Uterus (tissue), 4 donors: ENCODE data around the gene TUFT1. TPM values are rescaled to one million over a fixed set of nuclear protein-coding genes. Genes with fewer than 3 reads are reported as not detected.
"Not testable (repeated sequence)": the region's sequence is repeated elsewhere in the genome, so short reads cannot be mapped to it uniquely, and the experiment has no call there.

Experiments
- DNase-seq, 2 donors: peaks; one replicate each; pipeline ENCODE4 v3.0.0-alpha.2; 2019 to 2020
- H3K27ac ChIP-seq, 2 donors: fragments of 200-600 bp; sonication (generic); 1 replicate in 1 of 2; 2 replicates in 1 of 2; pipeline ENCODE4 v1.5.1; 2016 to 2018
- H3K27me3 ChIP-seq, 2 donors: fragments of 200-600 bp; sonication (generic); one replicate each; pipeline ENCODE4 v1.5.1; 2018 to 2019; ENCODE audit warnings: control low read depth in 1 of 2
- H3K36me3 ChIP-seq, 2 donors: fragments of 200-600 bp; sonication (generic); one replicate each; pipeline ENCODE4 v1.5.1; 2019; ENCODE audit warnings: control low read depth in 1 of 2
- H3K4me1 ChIP-seq, 2 donors: fragments of 200-600 bp; sonication (generic); one replicate each; pipeline ENCODE4 v1.5.1; 2018 to 2019; ENCODE audit warnings: control low read depth in 1 of 2
- H3K4me3 ChIP-seq, 2 donors: fragments of 200-600 bp; sonication (generic); 1 replicate in 1 of 2; 2 replicates in 1 of 2; pipeline ENCODE4 v1.5.1; 2018 to 2019; ENCODE audit warnings: mild to moderate bottlenecking in 1 of 2
- H3K9me3 ChIP-seq, 2 donors: fragments of 200-600 bp; sonication (generic); one replicate each; pipeline ENCODE4 v1.5.1; 2019; ENCODE audit warnings: control low read depth in 1 of 2
- CTCF ChIP-seq, 4 experiments: fragments of 200-600 bp in 2 of 4; fragments of 450-650 bp in 2 of 4; sonication (generic) in 2 of 4; IDR thresholded peaks; one replicate each; pipeline ENCODE4 v1.5.1; 2016 to 2019; ENCODE audit warnings: antibody characterized with exemption in 4 of 4, mild to moderate bottlenecking in 2 of 4, moderate library complexity in 1 of 4
- POLR2A ChIP-seq, 2 donors: fragments of 450-650 bp; IDR thresholded peaks; one replicate each; pipeline ENCODE4 v1.6.1; 2016; ENCODE audit warnings: antibody characterized with exemption in 2 of 2, mild to moderate bottlenecking in 1 of 2, moderate library complexity in 1 of 2
- intact Hi-C: fragments of 100-400 bp; cut with DNase I; formaldehyde crosslinking; loops from one replicate; pipeline ENCODE4 v1.15.1; 2023; ENCODE audit warnings: low total_unique reads
- total RNA-seq, 4 donors: library from RNA; depleted of rRNA in 3 of 4; stranded (reverse); fragments of >200 nt in 3 of 4; gene quantifications; one replicate each; pipeline versions ENCODE4 v1.1.0 to v1.2.4, GENCODE V29; 2014 to 2023
- donor health status: DM: yes; HTN: yes; CAD: no.

Gene TUFT1
- total RNA-seq, 4 donors from 2014 or later = 0.29 to 7.3 (median 5.0) TPM

DNA sequence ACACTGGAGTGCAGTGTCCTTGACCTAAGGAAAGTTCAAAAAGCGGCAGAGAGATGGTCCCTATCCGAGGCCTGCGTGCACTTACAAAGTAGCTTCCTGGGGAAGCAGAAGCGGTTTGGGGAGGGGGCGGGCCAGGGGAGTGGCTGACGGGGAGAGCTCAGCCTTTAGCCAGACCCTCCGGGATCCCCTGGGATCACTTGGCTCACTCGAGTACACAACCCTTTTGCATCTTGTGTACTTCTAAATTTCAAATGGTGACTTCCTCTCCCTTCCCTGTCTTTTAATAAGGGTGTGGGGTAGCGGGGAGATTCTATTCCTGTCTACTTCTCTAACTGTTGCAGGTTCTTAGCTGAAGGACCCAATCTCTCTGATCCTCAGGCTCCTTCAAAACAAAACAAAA lies 53.6 kb downstream of the TUFT1 start:
- Histone ChIP-seq H3K27ac (no peak overlapping the region), H3K27me3 (no peaks in the 10 kb centered on the region), H3K36me3 (no peaks in the 10 kb centered on the region), H3K4me3 (no peak overlapping the region), H3K9me3 (no peaks in the 10 kb centered on the region), H3K4me1 (no peaks in the 10 kb centered on the region)
- DNase-seq = no peak
- intact Hi-C loops = loop anchor here (10.0 kb wide), 1 partner anchor 141 kb away; no protein-coding TSS in a partner anchor
- TF ChIP-seq CTCF (IDR thresholded peaks at IDR 0.05) (no peak), POLR2A (IDR thresholded peaks at IDR 0.05) (no peak)

GRCh38 chr1:151594143-151594625 lies 54.1 kb downstream of the TUFT1 start:
- H3K4me1 ChIP-seq = no peaks in the 10 kb centered on the region
- intact Hi-C loops = loop anchor here (10.0 kb wide), 1 partner anchor 141 kb away; no protein-coding TSS in a partner anchor
- no peak overlapping the region for H3K4me3 ChIP-seq
- DNase-seq = peak; percentile 67 to 72
- H3K9me3 ChIP-seq = no peaks in the 10 kb centered on the region
- no peaks in the 10 kb centered on the region for H3K36me3 ChIP-seq
- TF ChIP-seq POLR2A (IDR thresholded peaks at IDR 0.05) (no peak), CTCF (IDR thresholded peaks at IDR 0.05) (peak; percentile 74 to 96 (median 78))
- H3K27ac ChIP-seq = no peak overlapping the region
- H3K27me3 ChIP-seq = no peaks in the 10 kb centered on the region

- TF ChIP-seq CTCF (IDR thresholded peaks at IDR 0.05) (no peak), POLR2A (IDR thresholded peaks at IDR 0.05) (no peak)
- Histone ChIP-seq H3K4me3 (no peak overlapping the region), H3K27ac (no peak overlapping the region), H3K36me3 (no peaks in the 10 kb centered on the region), H3K27me3 (no peaks in the 10 kb centered on the region), H3K4me1 (no peaks in the 10 kb centered on the region), H3K9me3 (no peaks in the 10 kb centered on the region)
- intact Hi-C loops = loop anchor here (10.0 kb wide), 1 partner anchor 138 kb away; no protein-coding TSS in a partner anchor
- DNase-seq = no peak
Measured at GRCh38 chr1:151596166-151596953, 56.3 kb downstream of the TUFT1 start.

GRCh38 chr1:151602550-151602949 lies 62.4 kb downstream of the TUFT1 start:
- intact Hi-C loops = not testable (repeated sequence)

DNA sequence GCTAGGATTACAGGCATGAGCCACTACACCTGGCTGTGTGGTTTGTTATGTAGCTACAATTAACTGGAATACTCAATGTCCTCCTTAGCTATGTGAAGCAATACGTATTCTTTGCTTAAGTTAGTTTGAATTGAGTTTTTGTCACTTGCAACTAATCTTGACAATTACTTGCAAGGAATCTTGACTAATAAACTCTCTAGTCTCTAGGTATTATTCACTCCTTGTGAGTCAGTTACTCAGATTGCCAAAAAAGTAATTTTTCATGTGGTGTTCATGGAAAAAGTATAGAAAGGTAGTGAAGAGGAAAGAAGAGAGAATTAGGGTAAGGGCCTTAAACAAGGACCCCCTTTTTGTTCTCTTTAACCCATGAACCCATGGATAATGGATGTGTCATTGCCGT lies 64.2 kb downstream of the TUFT1 start:
- DNase-seq = no peak
- Histone ChIP-seq H3K4me1 (no peaks in the 10 kb centered on the region), H3K27ac (no peak overlapping the region), H3K9me3 (no peaks in the 10 kb centered on the region), H3K36me3 (no peaks in the 10 kb centered on the region), H3K27me3 (no peaks in the 10 kb centered on the region), H3K4me3 (no peak overlapping the region)
- intact Hi-C loops = no loop called here
- TF ChIP-seq POLR2A (IDR thresholded peaks at IDR 0.05) = no peak
- no peak for TF ChIP-seq CTCF (IDR thresholded peaks at IDR 0.05)

More at GRCh38 chr1:151602550-151602949, 62.4 kb downstream of the TUFT1 start:
- not testable (repeated sequence) for H3K9me3 ChIP-seq, H3K4me3 ChIP-seq, DNase-seq, H3K4me1 ChIP-seq, H3K27me3 ChIP-seq, H3K27ac ChIP-seq, H3K36me3 ChIP-seq
